Retinal pigment epithelial cell (primary cell): ENCODE data around the gene CSNK1G3.

ENCODE experiments used
- DNase-seq: peaks from one replicate; pipeline ENCODE4 v3.0.0-alpha.2; 2010; ENCODE audit warnings: low read depth
- H3K4me3 ChIP-seq: 2 replicates; pipeline ENCODE4 v1.5.1; 2011; ENCODE audit warnings: mild to moderate bottlenecking, low read length, control low read depth, moderate library complexity
- CTCF ChIP-seq: conservative IDR thresholded peaks from 2 replicates; pipeline ENCODE4 v1.5.1; 2011; ENCODE audit warnings: low read depth, low read length, control low read depth, inconsistent platforms

Gene CSNK1G3

GRCh38 chr5:123514615-123515355 lies 2.8 kb downstream of the CSNK1G3 start:
- no peak for DNase-seq
- TF ChIP-seq CTCF: no peak
- no peak overlapping the region for H3K4me3 ChIP-seq

GRCh38 chr5:123515904-123516303 lies 3.9 kb downstream of the CSNK1G3 start:
- no peak for DNase-seq
- TF ChIP-seq CTCF: no peak
- no peak overlapping the region for H3K4me3 ChIP-seq

- no peak for TF ChIP-seq CTCF
- H3K4me3 ChIP-seq: no peak overlapping the region
- DNase-seq: no peak
Observed at GRCh38 chr5:123517476-123517875, 5.5 kb downstream of the CSNK1G3 start.

- no peak overlapping the region for H3K4me3 ChIP-seq
- DNase-seq: no peak
- no peak for TF ChIP-seq CTCF
Observed at GRCh38 chr5:123518111-123518510, 6.1 kb downstream of the CSNK1G3 start.

- no peak for TF ChIP-seq CTCF
- H3K4me3 ChIP-seq: no peak overlapping the region
- DNase-seq: no peak
Observed at GRCh38 chr5:123520677-123521247, 8.8 kb downstream of the CSNK1G3 start.

- DNase-seq: no peak
- no peak for TF ChIP-seq CTCF
- no peak overlapping the region for H3K4me3 ChIP-seq
Observed at GRCh38 chr5:123524146-123524545, 12.2 kb downstream of the CSNK1G3 start.

- TF ChIP-seq CTCF: no peak
- no peak overlapping the region for H3K4me3 ChIP-seq
Observed at GRCh38 chr5:123527190-123527589, 15.2 kb downstream of the CSNK1G3 start.

More at GRCh38 chr5:123527190-123527589, 15.2 kb downstream of the CSNK1G3 start:
- DNase-seq: no peak
